SU-DHL-6 (cell line): ENCODE data around the gene SIKE1.
"Not testable (repeated sequence)": the region's sequence is repeated elsewhere in the genome, so short reads cannot be mapped to it uniquely, and the experiment has no call there.

ENCODE experiments used
- H2AFZ ChIP-seq: fragments of 200-600 bp; sonication (generic); 2 replicates; pipeline ENCODE4 v1.6.1; 2014; ENCODE audit warnings: low read depth, mild to moderate bottlenecking, moderate library complexity, mixed read lengths, antibody characterized with exemption, low read length; ENCODE audit not compliant: severe bottlenecking
- H3F3A ChIP-seq: fragments of 200-600 bp; shearing (Covaris generic); 2 replicates; pipeline ENCODE4 v1.6.0; 2016; ENCODE audit warnings: antibody characterized with exemption, mild to moderate bottlenecking; ENCODE audit not compliant: insufficient read depth
- H3K27ac ChIP-seq: fragments of 200-600 bp; sonication (generic); 2 replicates; pipeline ENCODE4 v1.5.1; 2016; ENCODE audit warnings: low read depth, mild to moderate bottlenecking, low read length, moderate library complexity, mixed read lengths
- H3K27me3 ChIP-seq: fragments of 200-600 bp; sonication (generic), shearing (Covaris generic); 2 replicates; pipeline ENCODE4 v1.6.0; 2014; ENCODE audit warnings: mild to moderate bottlenecking, low read length
- H3K36me3 ChIP-seq: fragments of 200-600 bp; sonication (generic); 2 replicates; pipeline ENCODE4 v1.6.1; 2014; ENCODE audit warnings: mild to moderate bottlenecking, low read length, mixed read lengths
- H3K4me2 ChIP-seq: fragments of 300-600, 200-600 bp; shearing (Covaris generic), sonication (generic); 2 replicates; pipeline ENCODE4 v1.6.0; 2014; ENCODE audit warnings: low read length, low read depth, mild to moderate bottlenecking; ENCODE audit not compliant: poor library complexity, severe bottlenecking
- H3K4me3 ChIP-seq: fragments of 200-600 bp; sonication (generic); 2 replicates; pipeline ENCODE4 v1.5.1; 2014; ENCODE audit warnings: antibody characterized with exemption, low read length, mild to moderate bottlenecking, mixed read lengths; ENCODE audit not compliant: insufficient read depth, poor library complexity, severe bottlenecking
- H3K79me2 ChIP-seq: fragments of 200-600 bp; sonication (generic); 2 replicates; pipeline ENCODE4 v1.6.1; 2014; ENCODE audit warnings: mild to moderate bottlenecking, low read length, moderate library complexity; ENCODE audit not compliant: insufficient read depth
- H3K9ac ChIP-seq: fragments of 200-600 bp; sonication (generic); 2 replicates; pipeline ENCODE4 v1.7.0; 2014; ENCODE audit warnings: mild to moderate bottlenecking, low read length
- H3K9me2 ChIP-seq: fragments of 200-600 bp; sonication (generic); replicated peaks from 2 replicates; pipeline ENCODE4 v1.6.1; 2014; ENCODE audit warnings: low read length; ENCODE audit not compliant: insufficient read depth
- H3K9me3 ChIP-seq: fragments of 200-600 bp; sonication (generic); 2 replicates; pipeline ENCODE4 v1.6.1; 2014; ENCODE audit warnings: low read length, mixed read lengths; ENCODE audit not compliant: insufficient read depth
- H4K20me1 ChIP-seq: fragments of 200-600 bp; sonication (generic); 2 replicates; pipeline ENCODE4 v1.6.1; 2014; ENCODE audit warnings: low read depth, mild to moderate bottlenecking, antibody characterized with exemption, low read length, moderate library complexity, mixed read lengths
- CTCF ChIP-seq: fragments of 200-600 bp; sonication (generic); IDR thresholded peaks from one replicate; pipeline ENCODE4 v1.5.1; 2017; ENCODE audit warnings: antibody characterized with exemption, mild to moderate bottlenecking, low read length, moderate library complexity; ENCODE audit not compliant: insufficient read depth, poor library complexity, severe bottlenecking
- EZH2phosphoT487 ChIP-seq: fragments of 200-600 bp; sonication (generic), shearing (Covaris generic); conservative IDR thresholded peaks from 2 replicates; pipeline ENCODE4 v1.6.1; 2018; ENCODE audit warnings: mild to moderate bottlenecking, antibody characterized with exemption, low read length, moderate library complexity, mixed read lengths

Gene SIKE1

DNA sequence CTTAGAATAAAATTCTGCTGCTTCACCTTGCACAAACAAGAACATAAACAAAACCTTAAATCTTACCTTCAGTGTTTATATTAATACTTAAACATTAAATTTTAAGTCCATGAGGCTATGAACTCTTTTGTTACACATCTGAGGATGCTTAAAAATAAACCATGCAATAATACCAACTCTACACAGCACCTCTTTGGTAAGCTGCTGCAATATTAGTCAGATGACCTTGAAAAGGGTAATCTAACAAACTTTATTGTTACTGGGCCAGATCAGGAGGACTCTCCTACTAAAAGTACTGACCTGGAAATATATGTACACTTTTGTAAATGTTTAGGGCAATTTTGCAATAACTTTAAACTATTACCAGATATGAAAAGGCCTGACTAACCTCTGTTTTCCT is 763 bp downstream of the SIKE1 start:
- Histone ChIP-seq H3K79me2 (peaks cover 26% of the 10 kb centered on the region), H3F3A (no peaks in the 10 kb centered on the region), H3K27ac (no peak overlapping the region), H3K36me3 (peaks cover 23% of the 10 kb centered on the region), H4K20me1 (no peaks in the 10 kb centered on the region), H3K27me3 (no peaks in the 10 kb centered on the region), H3K4me2 (peak overlapping the region; percentile 95), H2AFZ (no peak overlapping the region), H3K4me3 (peak overlapping the region; percentile 73), H3K9ac (peak overlapping the region; percentile 85), H3K9me3 (no peaks in the 10 kb centered on the region), H3K9me2 (no peaks in the 10 kb centered on the region)
- TF ChIP-seq CTCF, result no peak
- TF ChIP-seq EZH2phosphoT487, result no peak

GRCh38 chr1:114776726-114777125 is 3.8 kb downstream of the SIKE1 start:
- peaks cover 41% of the 10 kb centered on the region for H3K36me3 ChIP-seq
- H3F3A ChIP-seq, H3K4me2 ChIP-seq, H3K4me3 ChIP-seq, H3K9ac ChIP-seq, H3K9me3 ChIP-seq, H4K20me1 ChIP-seq, H3K9me2 ChIP-seq, H3K27me3 ChIP-seq, H2AFZ ChIP-seq, H3K27ac ChIP-seq: not testable (repeated sequence)
- peaks cover 26% of the 10 kb centered on the region for H3K79me2 ChIP-seq

- H3K27me3 ChIP-seq, result no peaks in the 10 kb centered on the region
- H4K20me1 ChIP-seq, result no peaks in the 10 kb centered on the region
- peaks cover 38% of the 10 kb centered on the region for H3K36me3 ChIP-seq
- H3K27ac ChIP-seq, result peak overlapping the region; percentile 42
- TF ChIP-seq CTCF (no peak), EZH2phosphoT487 (no peak)
- H3K9me2 ChIP-seq, result no peaks in the 10 kb centered on the region
- no peak overlapping the region for H3K4me3 ChIP-seq
- peak overlapping the region; percentile 20 for H3K4me2 ChIP-seq
- no peak overlapping the region for H2AFZ ChIP-seq
- no peaks in the 10 kb centered on the region for H3K9me3 ChIP-seq
- no peaks in the 10 kb centered on the region for H3K79me2 ChIP-seq
- H3F3A ChIP-seq, result peaks cover 9% of the 10 kb centered on the region; the same call in 1 of the 2 replicates
- no peak overlapping the region for H3K9ac ChIP-seq
These were observed 8.5 kb downstream of the SIKE1 start for GRCh38 chr1:114771992-114772391.

GRCh38 chr1:114770989-114771388 is 9.5 kb downstream of the SIKE1 start:
- TF ChIP-seq CTCF (no peak), EZH2phosphoT487 (no peak)
- no peak overlapping the region for H3K9ac ChIP-seq
- H3K4me2 ChIP-seq, result no peak overlapping the region
- H3K36me3 ChIP-seq, result peaks cover 33% of the 10 kb centered on the region
- H3K4me3 ChIP-seq, result no peak overlapping the region
- H4K20me1 ChIP-seq, result no peaks in the 10 kb centered on the region
- no peaks in the 10 kb centered on the region for H3K9me2 ChIP-seq
- no peaks in the 10 kb centered on the region for H3K27me3 ChIP-seq
- H3F3A ChIP-seq, result peaks cover 14% of the 10 kb centered on the region; the same call in 1 of the 2 replicates
- H2AFZ ChIP-seq, result no peak overlapping the region
- no peak overlapping the region for H3K27ac ChIP-seq
- no peaks in the 10 kb centered on the region for H3K9me3 ChIP-seq
- no peaks in the 10 kb centered on the region for H3K79me2 ChIP-seq
